GM08714 (cell line): Measurements from ENCODE around the gene RINL.

ENCODE experiments used
- H3K4me3 ChIP-seq: fragments of 200-500 bp; sonication (Bioruptor generic); 2 replicates; pipeline ENCODE4 v1.5.1; 2014; ENCODE audit warnings: mild to moderate bottlenecking, low read length, inconsistent platforms
- ZNF274 ChIP-seq: IDR thresholded peaks from 2 replicates; pipeline ENCODE4 v1.6.1; 2012; ENCODE audit warnings: mild to moderate bottlenecking, low read depth, low read length

RINL gene

GRCh38 chr19:38877781-38878574 is at the start of gene RINL:
Gene RINL (minus strand): TSS chr19:38878275. CDS start chr19:38876742, 1,533 bp downstream.
- peak within 1 kb of the TSS; percentile 74 for H3K4me3 ChIP-seq
- no peak for TF ChIP-seq ZNF274

- H3K4me3 ChIP-seq: no peak overlapping the region
- TF ChIP-seq ZNF274: no peak
Observed at GRCh38 chr19:38924388-38924787, 46.3 kb upstream of the RINL start.

GRCh38 chr19:38922482-38922881 is 44.4 kb upstream of the RINL start:
- no peak overlapping the region for H3K4me3 ChIP-seq
- TF ChIP-seq ZNF274: no peak

GRCh38 chr19:38921420-38922274 is 43.6 kb upstream of the RINL start:
- no peak overlapping the region for H3K4me3 ChIP-seq
- TF ChIP-seq ZNF274: no peak

GRCh38 chr19:38920602-38921419 is 42.7 kb upstream of the RINL start:
- no peak for TF ChIP-seq ZNF274
- no peak overlapping the region for H3K4me3 ChIP-seq

- TF ChIP-seq ZNF274: no peak
- no peak overlapping the region for H3K4me3 ChIP-seq
Observed at GRCh38 chr19:38919837-38920601, 41.9 kb upstream of the RINL start.

- no peak for TF ChIP-seq ZNF274
Observed at GRCh38 chr19:38918526-38918925, 40.5 kb upstream of the RINL start.

GRCh38 chr19:38917921-38918491 is 39.9 kb upstream of the RINL start:
- TF ChIP-seq ZNF274: no peak
- H3K4me3 ChIP-seq: no peak overlapping the region

More at GRCh38 chr19:38918526-38918925, 40.5 kb upstream of the RINL start:
- no peak overlapping the region for H3K4me3 ChIP-seq

GRCh38 chr19:38917516-38917915 is 39.4 kb upstream of the RINL start:
- H3K4me3 ChIP-seq: no peak overlapping the region
- TF ChIP-seq ZNF274: no peak

- H3K4me3 ChIP-seq: no peak overlapping the region
- no peak for TF ChIP-seq ZNF274
Observed at GRCh38 chr19:38915329-38916321, 37.5 kb upstream of the RINL start.

- no peak overlapping the region for H3K4me3 ChIP-seq
- TF ChIP-seq ZNF274: no peak
Observed at GRCh38 chr19:38913958-38914357, 35.9 kb upstream of the RINL start.
